ENCODE data around the gene SLC22A12. TPM values are rescaled to one million over a fixed set of nuclear protein-coding genes. Genes with fewer than 3 reads are reported as not detected.

The SLC22A12 gene
- total RNA-seq, 1 donor from 2014 or later = not detected

DNA sequence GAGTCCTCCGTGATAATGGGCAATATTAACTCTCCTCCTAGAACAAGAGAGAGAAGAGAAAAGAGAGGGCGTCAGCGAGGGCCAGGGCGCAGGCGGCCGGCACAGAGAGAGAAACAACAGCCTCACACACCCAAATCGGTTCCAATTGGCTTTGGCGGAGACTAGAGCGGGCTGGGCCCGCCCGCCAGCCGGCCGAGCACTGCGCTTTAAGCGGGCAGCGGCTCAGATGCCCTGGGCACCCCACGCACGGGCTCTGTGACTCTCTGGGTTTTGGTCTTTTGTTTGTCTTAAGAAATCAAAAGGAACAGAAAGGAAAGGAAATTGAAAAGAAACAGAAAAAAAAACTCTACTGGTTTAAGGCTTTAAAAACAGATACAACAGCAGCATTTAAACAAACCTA, 17.0 kb downstream of the SLC22A12 start:
- no peaks in the 10 kb centered on the region for H3K9me3 Mint-ChIP-seq
- H3K27me3 Mint-ChIP-seq (ENCODE audit: low read depth) = no peaks in the 10 kb centered on the region
- TF ChIP-seq, protein P1, sequence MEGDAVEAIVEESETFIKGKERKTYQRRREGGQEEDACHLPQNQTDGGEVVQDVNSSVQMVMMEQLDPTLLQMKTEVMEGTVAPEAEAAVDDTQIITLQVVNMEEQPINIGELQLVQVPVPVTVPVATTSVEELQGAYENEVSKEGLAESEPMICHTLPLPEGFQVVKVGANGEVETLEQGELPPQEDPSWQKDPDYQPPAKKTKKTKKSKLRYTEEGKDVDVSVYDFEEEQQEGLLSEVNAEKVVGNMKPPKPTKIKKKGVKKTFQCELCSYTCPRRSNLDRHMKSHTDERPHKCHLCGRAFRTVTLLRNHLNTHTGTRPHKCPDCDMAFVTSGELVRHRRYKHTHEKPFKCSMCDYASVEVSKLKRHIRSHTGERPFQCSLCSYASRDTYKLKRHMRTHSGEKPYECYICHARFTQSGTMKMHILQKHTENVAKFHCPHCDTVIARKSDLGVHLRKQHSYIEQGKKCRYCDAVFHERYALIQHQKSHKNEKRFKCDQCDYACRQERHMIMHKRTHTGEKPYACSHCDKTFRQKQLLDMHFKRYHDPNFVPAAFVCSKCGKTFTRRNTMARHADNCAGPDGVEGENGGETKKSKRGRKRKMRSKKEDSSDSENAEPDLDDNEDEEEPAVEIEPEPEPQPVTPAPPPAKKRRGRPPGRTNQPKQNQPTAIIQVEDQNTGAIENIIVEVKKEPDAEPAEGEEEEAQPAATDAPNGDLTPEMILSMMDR (conservative IDR thresholded peaks at IDR 0.05) = no peak

DNA sequence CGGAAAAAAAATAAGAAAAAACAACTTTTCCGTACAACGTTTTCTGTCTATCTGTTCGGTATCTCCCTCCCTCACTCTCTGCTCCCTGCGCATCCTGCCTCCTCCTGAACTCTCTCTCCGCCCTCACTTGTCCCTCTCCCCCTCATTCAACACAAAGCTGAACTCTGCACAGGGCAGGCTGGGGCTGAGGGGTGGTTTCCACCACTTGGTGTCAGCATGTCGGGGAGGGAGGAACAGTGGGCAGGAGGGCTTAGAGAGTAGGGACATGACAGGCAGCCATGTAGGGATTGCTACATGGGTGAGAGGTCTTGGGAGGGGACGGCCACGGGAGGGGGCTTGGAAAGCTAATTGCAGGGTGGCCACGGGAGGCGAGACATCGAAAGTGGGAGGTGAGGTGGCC, 17.6 kb downstream of the SLC22A12 start:
- H3K27ac Mint-ChIP-seq (ENCODE audit: unreplicated experiment) = peak overlapping the region; percentile 19
- DNase-seq (ENCODE audit: low read depth, low spot score) = no peak
- H3K27me3 Mint-ChIP-seq (ENCODE audit: low read depth) = no peaks in the 10 kb centered on the region
- TF ChIP-seq, protein P1 (conservative IDR thresholded peaks at IDR 0.05) = no peak
- H3K9me3 Mint-ChIP-seq = no peaks in the 10 kb centered on the region
- H3K4me3 Mint-ChIP-seq = no peak overlapping the region
- no peaks in the 10 kb centered on the region for H3K36me3 Mint-ChIP-seq (ENCODE audit: low read depth)
- H3K4me1 Mint-ChIP-seq = peaks cover 25% of the 10 kb centered on the region

More for the DNA sequence above, 17.0 kb downstream of the SLC22A12 start:
- Mint-ChIP-seq H3K4me1 (peaks cover 28% of the 10 kb centered on the region), H3K27ac (ENCODE audit: unreplicated experiment) (no peak overlapping the region), H3K4me3 (no peak overlapping the region), H3K36me3 (ENCODE audit: low read depth) (no peaks in the 10 kb centered on the region)
- DNase-seq (ENCODE audit: low read depth, low spot score) = no peak

DNA sequence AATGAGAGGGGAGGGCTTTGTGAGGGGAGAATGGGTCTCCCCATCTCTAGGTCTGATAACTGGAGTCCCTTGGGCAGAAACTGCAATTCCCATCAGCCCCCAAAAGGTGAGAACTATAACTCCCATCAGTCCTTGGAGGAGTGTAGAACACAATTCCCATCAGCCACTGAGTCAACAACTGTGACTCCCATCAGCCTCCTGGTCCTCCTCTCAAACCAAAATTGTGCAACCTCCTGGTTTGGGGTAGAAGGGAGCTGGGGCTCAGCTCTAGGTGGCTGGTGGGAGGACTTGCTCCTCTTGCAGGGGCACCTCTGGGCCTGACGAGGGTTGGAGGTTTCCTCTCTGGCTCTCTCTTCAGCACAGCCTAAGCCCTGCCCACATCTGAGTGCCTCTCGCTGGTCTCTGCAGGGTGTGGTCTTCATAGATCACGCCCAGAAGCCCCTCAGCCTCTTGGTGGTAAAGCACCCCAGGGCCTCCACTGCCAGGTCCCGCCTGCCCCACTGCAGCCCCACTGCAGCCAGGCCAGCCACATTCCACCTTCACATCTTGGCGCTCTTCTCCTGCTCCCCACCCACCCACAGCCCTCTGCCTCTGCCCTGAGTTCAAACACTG, 18.5 kb downstream of the SLC22A12 start:
- TF ChIP-seq, protein P1 (conservative IDR thresholded peaks at IDR 0.05) = no peak
- Mint-ChIP-seq H3K27ac (ENCODE audit: unreplicated experiment) (no peak overlapping the region), H3K4me1 (peaks cover 22% of the 10 kb centered on the region)

DNA sequence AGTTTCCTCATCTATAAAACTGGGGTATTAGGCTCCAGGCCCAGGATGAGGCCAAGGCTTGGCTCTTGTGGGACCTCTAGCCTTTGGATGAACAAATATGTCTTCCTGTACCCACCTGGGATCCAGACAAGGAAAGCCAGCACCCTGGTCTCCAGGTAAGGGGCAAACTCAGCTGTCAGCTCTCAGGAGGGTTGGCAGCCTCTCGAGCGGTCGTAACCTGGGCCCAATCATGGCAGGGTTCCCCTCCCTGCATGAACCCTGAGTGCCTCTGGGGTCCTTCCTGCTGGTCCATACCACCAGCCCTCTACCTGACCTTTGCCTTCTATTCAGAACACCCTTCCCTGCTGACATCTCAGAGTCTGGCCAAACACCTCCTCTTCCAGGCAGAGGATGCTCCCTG, 19.6 kb downstream of the SLC22A12 start:
- Mint-ChIP-seq H3K27me3 (ENCODE audit: low read depth) (no peaks in the 10 kb centered on the region), H3K9me3 (no peaks in the 10 kb centered on the region), H3K27ac (ENCODE audit: unreplicated experiment) (no peak overlapping the region), H3K36me3 (ENCODE audit: low read depth) (no peaks in the 10 kb centered on the region), H3K4me1 (peaks cover 14% of the 10 kb centered on the region), H3K4me3 (no peak overlapping the region)
- TF ChIP-seq, protein P1 (conservative IDR thresholded peaks at IDR 0.05) = no peak
- DNase-seq (ENCODE audit: low read depth, low spot score) = no peak

More for the DNA sequence above, 18.5 kb downstream of the SLC22A12 start:
- Mint-ChIP-seq H3K36me3 (ENCODE audit: low read depth) (no peaks in the 10 kb centered on the region), H3K9me3 (no peaks in the 10 kb centered on the region), H3K27me3 (ENCODE audit: low read depth) (no peaks in the 10 kb centered on the region), H3K4me3 (no peak overlapping the region)
- DNase-seq (ENCODE audit: low read depth, low spot score) = no peak

DNA sequence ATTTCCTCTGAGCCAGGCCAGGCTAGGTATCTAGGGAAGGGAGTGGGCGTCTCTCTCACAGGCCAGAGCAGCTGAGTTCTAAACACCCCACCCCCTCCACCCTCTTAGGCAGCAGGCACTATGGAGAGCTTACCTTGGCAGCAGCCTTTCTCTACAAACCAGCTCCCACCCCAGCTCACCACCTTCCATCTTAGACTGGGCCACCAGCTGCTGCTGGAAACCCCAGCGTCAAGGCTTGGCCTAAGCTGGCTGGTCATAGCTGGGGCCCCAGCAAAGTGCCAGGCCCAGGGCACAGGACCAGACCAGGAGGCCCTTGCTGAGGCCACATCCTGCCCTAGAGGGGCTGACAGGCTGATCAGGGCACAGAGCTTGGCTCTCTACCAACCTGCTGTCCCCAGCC, 20.2 kb downstream of the SLC22A12 start:
- H3K27ac Mint-ChIP-seq (ENCODE audit: unreplicated experiment) = no peak overlapping the region
- H3K4me1 Mint-ChIP-seq = peaks cover 10% of the 10 kb centered on the region

More for the DNA sequence above, 20.2 kb downstream of the SLC22A12 start:
- no peaks in the 10 kb centered on the region for H3K9me3 Mint-ChIP-seq
- TF ChIP-seq, protein P1 (conservative IDR thresholded peaks at IDR 0.05) = no peak
- H3K4me3 Mint-ChIP-seq = no peak overlapping the region
- DNase-seq (ENCODE audit: low read depth, low spot score) = no peak
- no peaks in the 10 kb centered on the region for H3K27me3 Mint-ChIP-seq (ENCODE audit: low read depth)
- H3K36me3 Mint-ChIP-seq (ENCODE audit: low read depth) = no peaks in the 10 kb centered on the region
